ENCODE data around the gene C1orf167.

- no peak for TF ChIP-seq YY1 (IDR thresholded peaks at IDR 0.05; ENCODE audit: low read depth)
- TF ChIP-seq USF1 (IDR thresholded peaks at IDR 0.05; ENCODE audit: borderline replicate concordance, low read depth), result no peak
- TF ChIP-seq CTCF (IDR thresholded peaks at IDR 0.05), result no peak
- TF ChIP-seq EP300 (IDR thresholded peaks at IDR 0.05; ENCODE audit: borderline replicate concordance in 1 of 2, low read depth in 1 of 2, low read length in 1 of 2), result no peak
- TF ChIP-seq TCF12 (IDR thresholded peaks at IDR 0.05), result no peak
- no peak for TF ChIP-seq MAX (IDR thresholded peaks at IDR 0.05; ENCODE audit: low read depth)
- no peak for TF ChIP-seq ELF1 (IDR thresholded peaks at IDR 0.05)
- TF ChIP-seq USF2 (IDR thresholded peaks at IDR 0.05; ENCODE audit: borderline replicate concordance, low read depth, low read length), result no peak
- no peak for TF ChIP-seq EZH2phosphoT487 (IDR thresholded peaks at IDR 0.05; ENCODE audit: borderline replicate concordance, low read depth)
- TF ChIP-seq CHD2 (IDR thresholded peaks at IDR 0.05; ENCODE audit: low read length, partially characterized antibody), result no peak
- no peak for TF ChIP-seq REST (IDR thresholded peaks at IDR 0.05; ENCODE audit: low read depth, low read length)
- no peak for TF ChIP-seq PBX3 (IDR thresholded peaks at IDR 0.05)
- TF ChIP-seq POLR2AphosphoS5 (IDR thresholded peaks at IDR 0.05; ENCODE audit: low read depth, low read length), result no peak
These were observed 32.9 kb upstream of the C1orf167 start for GRCh38 chr1:11729155-11729497.

Data from SK-N-SH (cell line).